ENCODE measurements around the gene SLC22A23. TPM values are rescaled to one million over a fixed set of nuclear protein-coding genes. Genes with fewer than 3 reads are reported as not detected.

SLC22A23 gene
- total and polyA plus RNA-seq, 7 donors = 8.1 to 18.7 (median 12.0) TPM

DNA sequence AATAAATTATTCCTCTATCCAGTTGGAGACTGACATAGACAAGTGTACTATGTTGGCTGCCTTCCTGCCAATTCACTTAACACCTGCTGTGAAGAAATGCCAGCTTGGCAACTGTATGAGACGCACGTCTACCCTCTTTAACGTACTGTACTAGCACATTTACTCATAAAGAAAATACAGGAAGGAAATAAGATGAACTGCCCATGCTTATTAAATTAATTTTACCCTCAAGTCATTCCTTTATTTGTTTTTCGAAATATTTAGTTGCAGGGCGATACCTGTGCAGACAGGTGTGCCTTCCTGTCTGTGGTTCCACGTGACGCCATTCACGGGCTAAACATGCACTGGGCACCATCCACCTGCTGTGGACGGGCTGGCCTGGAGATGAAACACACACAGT lies 146.1 kb downstream of the SLC22A23 start:
- DNase-seq = peak; percentile 27
- peaks cover 0 to 6% (median 0%) of the 10 kb centered on the region in 4 donors for H3K4me1 ChIP-seq
- H3K9me3 ChIP-seq = no peaks in the 10 kb centered on the region
- WGBS, 2 donors = 25 to 79% methylated on average over 9 of the region's 9 CpGs
- no peak overlapping the region for H3K4me3 ChIP-seq
- no peak overlapping the region for H3K27ac ChIP-seq
- intact Hi-C loops (cut with DNase I) = no loop called here
- peaks cover 0 to 9% (median 0%) of the 10 kb centered on the region in 4 donors for H3K36me3 ChIP-seq
- no peaks in the 10 kb centered on the region for H3K27me3 ChIP-seq
- no peak for TF ChIP-seq POLR2A (IDR thresholded peaks at IDR 0.05)
- no peak for TF ChIP-seq POLR2AphosphoS5 (IDR thresholded peaks at IDR 0.05)
- TF ChIP-seq EP300 (IDR thresholded peaks at IDR 0.05) = no peak
- TF ChIP-seq, protein P1, sequence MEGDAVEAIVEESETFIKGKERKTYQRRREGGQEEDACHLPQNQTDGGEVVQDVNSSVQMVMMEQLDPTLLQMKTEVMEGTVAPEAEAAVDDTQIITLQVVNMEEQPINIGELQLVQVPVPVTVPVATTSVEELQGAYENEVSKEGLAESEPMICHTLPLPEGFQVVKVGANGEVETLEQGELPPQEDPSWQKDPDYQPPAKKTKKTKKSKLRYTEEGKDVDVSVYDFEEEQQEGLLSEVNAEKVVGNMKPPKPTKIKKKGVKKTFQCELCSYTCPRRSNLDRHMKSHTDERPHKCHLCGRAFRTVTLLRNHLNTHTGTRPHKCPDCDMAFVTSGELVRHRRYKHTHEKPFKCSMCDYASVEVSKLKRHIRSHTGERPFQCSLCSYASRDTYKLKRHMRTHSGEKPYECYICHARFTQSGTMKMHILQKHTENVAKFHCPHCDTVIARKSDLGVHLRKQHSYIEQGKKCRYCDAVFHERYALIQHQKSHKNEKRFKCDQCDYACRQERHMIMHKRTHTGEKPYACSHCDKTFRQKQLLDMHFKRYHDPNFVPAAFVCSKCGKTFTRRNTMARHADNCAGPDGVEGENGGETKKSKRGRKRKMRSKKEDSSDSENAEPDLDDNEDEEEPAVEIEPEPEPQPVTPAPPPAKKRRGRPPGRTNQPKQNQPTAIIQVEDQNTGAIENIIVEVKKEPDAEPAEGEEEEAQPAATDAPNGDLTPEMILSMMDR (IDR thresholded peaks at IDR 0.05) = no peak

- DNase-seq = peak; percentile 15
- TF ChIP-seq POLR2A (IDR thresholded peaks at IDR 0.05) (no peak), POLR2AphosphoS5 (IDR thresholded peaks at IDR 0.05) (no peak), EP300 (IDR thresholded peaks at IDR 0.05) (no peak)
- TF ChIP-seq, protein P1 (IDR thresholded peaks at IDR 0.05) = no peak
- Histone ChIP-seq H3K27me3 (no peaks in the 10 kb centered on the region), H3K4me1 (peaks cover 0 to 6% (median 0%) of the 10 kb centered on the region in 4 donors), H3K9me3 (no peaks in the 10 kb centered on the region), H3K4me3 (no peak overlapping the region), H3K36me3 (peaks cover 0 to 11% (median 0%) of the 10 kb centered on the region in 4 donors), H3K27ac (no peak overlapping the region)
- WGBS, 2 donors = 86 to 90% methylated on average over 6 of the region's 6 CpGs
- intact Hi-C loops (cut with DNase I) = no loop called here
Measured at GRCh38 chr6:3310051-3310448, 146.8 kb downstream of the SLC22A23 start.

GRCh38 chr6:3309391-3310050 lies 147.3 kb downstream of the SLC22A23 start:
- Histone ChIP-seq H3K27me3 (no peaks in the 10 kb centered on the region), H3K27ac (no peak overlapping the region), H3K4me1 (peaks cover 0 to 6% (median 0%) of the 10 kb centered on the region in 4 donors), H3K4me3 (no peak overlapping the region), H3K9me3 (no peaks in the 10 kb centered on the region), H3K36me3 (peaks cover 0 to 11% (median 0%) of the 10 kb centered on the region in 4 donors)
- intact Hi-C loops (cut with DNase I) = no loop called here
- 35 to 69% methylated on average over 11 of the region's 11 CpGs for WGBS, 2 donors
- peak; percentile 30 for DNase-seq
- TF ChIP-seq POLR2AphosphoS5 (IDR thresholded peaks at IDR 0.05) (no peak), POLR2A (IDR thresholded peaks at IDR 0.05) (no peak), EP300 (IDR thresholded peaks at IDR 0.05) (no peak)
- TF ChIP-seq, protein P1 (IDR thresholded peaks at IDR 0.05) = no peak

DNA sequence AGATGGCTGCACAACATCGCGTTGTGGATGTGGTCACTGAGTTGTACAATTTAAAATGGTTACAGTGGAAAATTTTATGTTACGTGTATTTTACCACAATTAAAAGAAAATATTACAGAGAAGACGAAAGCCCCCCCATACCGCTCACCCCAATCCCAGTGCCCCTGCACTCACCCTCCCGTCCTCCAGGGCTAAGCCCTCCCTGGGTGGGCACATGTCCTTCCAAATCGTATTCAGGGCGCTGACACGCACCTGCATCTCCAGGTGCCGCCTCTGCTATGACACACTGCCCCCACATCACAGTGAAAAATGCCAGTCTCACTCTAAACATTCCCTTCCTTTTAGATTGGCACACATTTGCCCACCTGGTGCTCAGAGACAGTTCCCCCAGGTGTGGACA lies 148.7 kb downstream of the SLC22A23 start:
- 90 to 95% methylated on average over 10 of the region's 10 CpGs for WGBS, 2 donors
- peaks cover 0 to 11% (median 0%) of the 10 kb centered on the region in 4 donors for H3K36me3 ChIP-seq
- H3K4me1 ChIP-seq = peaks cover 0 to 6% (median 0%) of the 10 kb centered on the region in 4 donors
- peak; percentile 29 for DNase-seq
- H3K9me3 ChIP-seq = no peaks in the 10 kb centered on the region
- no peaks in the 10 kb centered on the region for H3K27me3 ChIP-seq
- intact Hi-C loops (cut with DNase I) = no loop called here
- H3K4me3 ChIP-seq = no peak overlapping the region
- H3K27ac ChIP-seq = no peak overlapping the region
- TF ChIP-seq POLR2AphosphoS5 (IDR thresholded peaks at IDR 0.05) = no peak
- TF ChIP-seq EP300 (IDR thresholded peaks at IDR 0.05) = no peak
- TF ChIP-seq, protein P1 (IDR thresholded peaks at IDR 0.05) = no peak
- no peak for TF ChIP-seq POLR2A (IDR thresholded peaks at IDR 0.05)

All from sigmoid colon (tissue), 7 donors.